Right kidney (tissue), 1 donor: ENCODE results near the gene RPL13.
"Not testable (repeated sequence)": the region's sequence is repeated elsewhere in the genome, so short reads cannot be mapped to it uniquely, and the experiment has no call there.

Experiments used
- DNase-seq: peaks from one replicate; pipeline ENCODE4 v3.0.0-alpha.2; 2016

The RPL13 gene

GRCh38 chr16:89576153-89577054, 15.9 kb downstream of the RPL13 start:
- no peak for DNase-seq

- DNase-seq = no peak
Measured at GRCh38 chr16:89577055-89577759, 16.7 kb downstream of the RPL13 start.

GRCh38 chr16:89579351-89579750, 18.9 kb downstream of the RPL13 start:
- DNase-seq = no peak

- DNase-seq = no peak
Measured at GRCh38 chr16:89581045-89581695, 20.7 kb downstream of the RPL13 start.

GRCh38 chr16:89581861-89582563, 21.5 kb downstream of the RPL13 start:
- no peak for DNase-seq

- DNase-seq = no peak
Measured at GRCh38 chr16:89582614-89583196, 22.2 kb downstream of the RPL13 start.

- no peak for DNase-seq
Measured at GRCh38 chr16:89583197-89583894, 22.9 kb downstream of the RPL13 start.

- DNase-seq = no peak
Measured at GRCh38 chr16:89583895-89584644, 23.6 kb downstream of the RPL13 start.

- DNase-seq = no peak
Measured at GRCh38 chr16:89584768-89585549, 24.5 kb downstream of the RPL13 start.

- DNase-seq = no peak
Measured at GRCh38 chr16:89586218-89586617, 25.7 kb downstream of the RPL13 start.

GRCh38 chr16:89586853-89587252, 26.4 kb downstream of the RPL13 start:
- no peak for DNase-seq

- not testable (repeated sequence) for DNase-seq
Measured at GRCh38 chr16:89587676-89588075, 27.2 kb downstream of the RPL13 start.

- DNase-seq = no peak
Measured at GRCh38 chr16:89588413-89589109, 28.1 kb downstream of the RPL13 start.

GRCh38 chr16:89589241-89589926, 28.9 kb downstream of the RPL13 start:
- no peak for DNase-seq

GRCh38 chr16:89593841-89594240, 33.4 kb downstream of the RPL13 start:
- no peak for DNase-seq

GRCh38 chr16:89595330-89596060, 35.0 kb downstream of the RPL13 start:
- DNase-seq = no peak

GRCh38 chr16:89596061-89596689, 35.7 kb downstream of the RPL13 start:
- no peak for DNase-seq
